ENCODE measurements around the gene TASP1. TPM values are rescaled to one million over a fixed set of nuclear protein-coding genes. Genes with fewer than 3 reads are reported as not detected.
"Not testable (repeated sequence)": the region's sequence is repeated elsewhere in the genome, so short reads cannot be mapped to it uniquely, and the experiment has no call there.

The TASP1 gene
- total RNA-seq, 1 experiment from 2014 or later: 13.9 TPM

GRCh38 chr20:13364278-13365170 lies 274.2 kb downstream of the TASP1 start:
- Histone ChIP-seq H4K20me1 (ENCODE audit: low read length) (no peaks in the 10 kb centered on the region), H2AFZ (ENCODE audit: low read length) (no peak overlapping the region), H3K36me3 (ENCODE audit: low read depth, low read length) (no peaks in the 10 kb centered on the region), H3F3A (ENCODE audit: low read length, unreplicated experiment) (no peaks in the 10 kb centered on the region), H3K9me3 (ENCODE audit: low read length) (no peaks in the 10 kb centered on the region), H3K27ac (ENCODE audit: low read length) (no peak overlapping the region), H3K27me3 (ENCODE audit: low read length) (no peaks in the 10 kb centered on the region), H3K4me1 (ENCODE audit: insufficient read depth, low read length) (no peaks in the 10 kb centered on the region), H3K9me2 (replicated peaks; ENCODE audit: low read length) (no peaks in the 10 kb centered on the region), H3K4me2 (ENCODE audit: low read length) (no peak overlapping the region), H3K79me2 (ENCODE audit: low read length) (no peaks in the 10 kb centered on the region), H3K9ac (ENCODE audit: low read length) (no peak overlapping the region), H3K4me3 (ENCODE audit: low read length) (no peak overlapping the region)
- TF ChIP-seq CTCF (conservative IDR thresholded peaks at IDR 0.05; ENCODE audit: low read depth, low read length): no peak
- TF ChIP-seq EZH2 (IDR thresholded peaks at IDR 0.05; ENCODE audit: low read length, unreplicated experiment): no peak
- TF ChIP-seq EZH2phosphoT487 (IDR thresholded peaks at IDR 0.05; ENCODE audit: borderline replicate concordance, low read length): no peak
- ChIA-PET POLR2A (ENCODE audit: unreplicated experiment) (no interaction called here), CTCF (no interaction called here)
- intact Hi-C loops (cut with micrococcal nuclease): no loop called here
- no peak for ATAC-seq
- DNase-seq: no peak
- no TSS peak for BruUV-seq (replicated peaks)

GRCh38 chr20:13363473-13363872 lies 275.3 kb downstream of the TASP1 start:
- Histone ChIP-seq H3K27ac (ENCODE audit: low read length) (no peak overlapping the region), H3K9ac (ENCODE audit: low read length) (no peak overlapping the region), H3K4me2 (ENCODE audit: low read length) (no peak overlapping the region), H4K20me1 (ENCODE audit: low read length) (no peaks in the 10 kb centered on the region), H3K79me2 (ENCODE audit: low read length) (no peaks in the 10 kb centered on the region), H3K36me3 (ENCODE audit: low read depth, low read length) (no peaks in the 10 kb centered on the region), H3F3A (ENCODE audit: low read length, unreplicated experiment) (no peaks in the 10 kb centered on the region), H3K4me3 (ENCODE audit: low read length) (no peak overlapping the region), H3K9me2 (replicated peaks; ENCODE audit: low read length) (no peaks in the 10 kb centered on the region), H2AFZ (ENCODE audit: low read length) (no peak overlapping the region), H3K4me1 (ENCODE audit: insufficient read depth, low read length) (no peaks in the 10 kb centered on the region), H3K9me3 (ENCODE audit: low read length) (no peaks in the 10 kb centered on the region), H3K27me3 (ENCODE audit: low read length) (no peaks in the 10 kb centered on the region)
- TF ChIP-seq CTCF (conservative IDR thresholded peaks at IDR 0.05; ENCODE audit: low read depth, low read length) (no peak), EZH2 (IDR thresholded peaks at IDR 0.05; ENCODE audit: low read length, unreplicated experiment) (no peak), EZH2phosphoT487 (IDR thresholded peaks at IDR 0.05; ENCODE audit: borderline replicate concordance, low read length) (no peak)
- intact Hi-C loops (cut with micrococcal nuclease): no loop called here
- no peak for ATAC-seq
- POLR2A ChIA-PET (ENCODE audit: unreplicated experiment): no interaction called here
- BruUV-seq (replicated peaks): no TSS peak
- CTCF ChIA-PET: no interaction called here
- no peak for DNase-seq

DNA sequence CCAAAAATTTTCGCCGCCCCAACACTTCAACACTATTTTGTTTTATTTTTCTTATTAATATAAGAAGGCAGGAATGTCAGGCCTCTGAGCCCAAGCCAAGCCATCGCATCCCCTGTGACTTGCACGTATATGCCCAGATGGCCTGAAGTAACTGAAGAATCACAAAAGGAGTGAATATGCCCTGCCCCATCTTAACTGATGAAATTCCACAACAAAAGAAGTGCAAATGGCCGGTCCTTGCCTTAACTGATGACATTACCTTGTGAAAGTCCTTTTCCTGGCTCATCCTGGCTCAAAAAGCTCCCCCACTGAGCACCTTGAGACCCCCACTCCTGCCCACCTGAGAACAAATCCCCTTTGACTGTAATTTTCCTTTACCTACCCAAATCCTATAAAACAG lies 276.6 kb downstream of the TASP1 start:
- H3K9me3 ChIP-seq (ENCODE audit: low read length); H3K4me3 ChIP-seq (ENCODE audit: low read length); DNase-seq; H3K9ac ChIP-seq (ENCODE audit: low read length); H3K27me3 ChIP-seq (ENCODE audit: low read length); ATAC-seq; H3K36me3 ChIP-seq (ENCODE audit: low read depth, low read length); H3K9me2 ChIP-seq (replicated peaks; ENCODE audit: low read length); H3K4me2 ChIP-seq (ENCODE audit: low read length); CTCF ChIA-PET; BruUV-seq (replicated peaks); H2AFZ ChIP-seq (ENCODE audit: low read length); H3K27ac ChIP-seq (ENCODE audit: low read length); H3K4me1 ChIP-seq (ENCODE audit: insufficient read depth, low read length); H3K79me2 ChIP-seq (ENCODE audit: low read length); H4K20me1 ChIP-seq (ENCODE audit: low read length); POLR2A ChIA-PET (ENCODE audit: unreplicated experiment); intact Hi-C loops (cut with micrococcal nuclease); H3F3A ChIP-seq (ENCODE audit: low read length, unreplicated experiment): not testable (repeated sequence)

DNA sequence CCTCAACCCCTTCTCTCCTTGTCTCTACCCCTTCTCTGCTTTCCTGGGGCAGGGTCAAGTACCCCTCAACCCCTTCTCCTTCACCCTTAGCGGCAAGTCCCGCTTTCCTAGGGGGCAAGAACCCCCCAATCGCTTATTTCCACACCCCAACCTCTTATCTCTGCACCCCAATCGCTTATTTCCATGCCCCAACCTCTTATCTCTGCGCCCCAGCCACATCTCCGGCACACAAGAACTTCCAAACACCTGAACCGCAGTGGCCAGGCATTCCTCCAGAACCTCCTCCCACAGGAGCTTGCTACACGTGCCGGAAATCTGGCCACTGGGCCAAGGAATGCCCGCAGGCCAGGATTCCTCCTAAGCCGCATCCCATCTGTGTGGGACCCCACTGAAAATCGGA lies 279.8 kb downstream of the TASP1 start:
- H3K9me3 ChIP-seq (ENCODE audit: low read length); H3K27me3 ChIP-seq (ENCODE audit: low read length); ATAC-seq; intact Hi-C loops (cut with micrococcal nuclease); H3K36me3 ChIP-seq (ENCODE audit: low read depth, low read length); H3K9ac ChIP-seq (ENCODE audit: low read length); H3K4me3 ChIP-seq (ENCODE audit: low read length); BruUV-seq (replicated peaks); H2AFZ ChIP-seq (ENCODE audit: low read length); H3K27ac ChIP-seq (ENCODE audit: low read length); H3K4me1 ChIP-seq (ENCODE audit: insufficient read depth, low read length); H3F3A ChIP-seq (ENCODE audit: low read length, unreplicated experiment); H3K9me2 ChIP-seq (replicated peaks; ENCODE audit: low read length); H4K20me1 ChIP-seq (ENCODE audit: low read length); CTCF ChIA-PET; H3K79me2 ChIP-seq (ENCODE audit: low read length); POLR2A ChIA-PET (ENCODE audit: unreplicated experiment); H3K4me2 ChIP-seq (ENCODE audit: low read length); DNase-seq: not testable (repeated sequence)

DNA sequence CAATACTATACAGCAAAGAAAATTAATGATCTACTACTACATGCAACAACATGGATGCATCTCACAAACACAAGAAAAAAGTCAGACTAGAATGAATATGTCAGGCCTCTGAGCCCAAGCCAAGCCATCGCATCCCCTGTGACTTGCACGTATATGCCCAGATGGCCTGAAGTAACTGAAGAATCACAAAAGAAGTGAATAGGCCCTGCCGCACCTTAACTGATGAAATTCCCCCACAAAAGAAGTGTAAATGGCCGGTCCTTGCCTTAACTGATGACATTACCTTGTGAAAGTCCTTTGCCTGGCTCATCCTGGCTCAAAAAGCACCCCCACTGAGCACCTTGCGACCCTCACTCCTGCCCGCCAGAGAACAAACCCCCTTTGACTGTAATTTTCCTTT lies 280.9 kb downstream of the TASP1 start:
- H3K36me3 ChIP-seq (ENCODE audit: low read depth, low read length); BruUV-seq (replicated peaks); H3K27ac ChIP-seq (ENCODE audit: low read length); H3K4me1 ChIP-seq (ENCODE audit: insufficient read depth, low read length); CTCF ChIA-PET; DNase-seq; H3K9me2 ChIP-seq (replicated peaks; ENCODE audit: low read length); ATAC-seq; intact Hi-C loops (cut with micrococcal nuclease); H3K4me2 ChIP-seq (ENCODE audit: low read length); H2AFZ ChIP-seq (ENCODE audit: low read length); H3K9ac ChIP-seq (ENCODE audit: low read length); H3F3A ChIP-seq (ENCODE audit: low read length, unreplicated experiment); H3K4me3 ChIP-seq (ENCODE audit: low read length); H3K27me3 ChIP-seq (ENCODE audit: low read length); POLR2A ChIA-PET (ENCODE audit: unreplicated experiment); H3K9me3 ChIP-seq (ENCODE audit: low read length); H4K20me1 ChIP-seq (ENCODE audit: low read length); H3K79me2 ChIP-seq (ENCODE audit: low read length): not testable (repeated sequence)
